GM19043 (cell line): ENCODE measurements around the gene ART1.
"Not testable (repeated sequence)": the region's sequence is repeated elsewhere in the genome, so short reads cannot be mapped to it uniquely, and the experiment has no call there.

Source experiments
- ATAC-seq: cut with Tn5 transposase; IDR thresholded peaks from one replicate; pipeline ENCODE4 v1.9.1; 2021; ENCODE audit warnings: low read depth; ENCODE audit not compliant: unreplicated experiment

Gene ART1, protein sequence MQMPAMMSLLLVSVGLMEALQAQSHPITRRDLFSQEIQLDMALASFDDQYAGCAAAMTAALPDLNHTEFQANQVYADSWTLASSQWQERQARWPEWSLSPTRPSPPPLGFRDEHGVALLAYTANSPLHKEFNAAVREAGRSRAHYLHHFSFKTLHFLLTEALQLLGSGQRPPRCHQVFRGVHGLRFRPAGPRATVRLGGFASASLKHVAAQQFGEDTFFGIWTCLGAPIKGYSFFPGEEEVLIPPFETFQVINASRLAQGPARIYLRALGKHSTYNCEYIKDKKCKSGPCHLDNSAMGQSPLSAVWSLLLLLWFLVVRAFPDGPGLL

DNA sequence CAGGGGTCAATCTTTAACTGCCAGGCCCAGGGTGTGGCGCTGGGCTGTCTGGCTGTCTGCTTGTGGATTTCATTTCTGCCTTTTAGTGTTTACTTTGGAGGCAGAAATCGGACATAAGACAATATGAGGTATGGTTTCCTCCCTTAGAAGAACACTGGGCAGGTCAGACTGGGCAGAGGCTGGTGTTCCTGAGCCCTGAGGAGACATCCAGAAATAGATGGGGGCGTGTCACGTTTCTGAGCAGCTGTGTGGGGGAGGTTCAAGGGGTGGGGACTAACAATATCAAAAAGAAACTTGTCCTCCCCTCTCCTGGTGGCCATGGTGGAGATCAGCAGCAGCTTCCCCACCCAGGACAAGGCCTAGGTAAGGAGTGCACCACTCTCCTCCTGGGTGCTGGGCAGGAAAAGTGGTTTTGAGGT is at the start of gene ART1:
ART1 (plus strand) TSS at position 312 of the 419 bp plus-strand sequence. CDS start 14,086 bp downstream, outside the sequence.
- no peak for ATAC-seq

DNA sequence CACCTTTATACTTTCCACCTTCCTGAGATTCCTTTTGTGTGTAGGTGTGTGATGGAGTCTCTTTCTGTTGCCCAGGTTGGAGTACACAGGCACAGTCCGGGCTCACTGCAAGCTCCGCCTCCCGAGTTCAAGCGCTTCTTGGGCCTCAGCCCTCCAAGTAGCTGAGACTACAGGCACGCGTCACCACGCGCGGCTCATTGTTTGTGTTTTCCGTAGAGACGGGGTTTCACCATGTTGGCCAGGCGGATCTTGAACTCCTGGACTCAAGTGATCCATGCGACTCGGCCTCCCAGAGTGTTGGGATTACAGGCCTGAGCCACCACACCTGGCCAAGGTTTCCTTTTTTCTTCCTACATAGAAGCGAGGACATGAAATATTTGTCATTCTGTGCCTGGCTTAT is 47.2 kb upstream of the ART1 start:
- not testable (repeated sequence) for ATAC-seq

DNA sequence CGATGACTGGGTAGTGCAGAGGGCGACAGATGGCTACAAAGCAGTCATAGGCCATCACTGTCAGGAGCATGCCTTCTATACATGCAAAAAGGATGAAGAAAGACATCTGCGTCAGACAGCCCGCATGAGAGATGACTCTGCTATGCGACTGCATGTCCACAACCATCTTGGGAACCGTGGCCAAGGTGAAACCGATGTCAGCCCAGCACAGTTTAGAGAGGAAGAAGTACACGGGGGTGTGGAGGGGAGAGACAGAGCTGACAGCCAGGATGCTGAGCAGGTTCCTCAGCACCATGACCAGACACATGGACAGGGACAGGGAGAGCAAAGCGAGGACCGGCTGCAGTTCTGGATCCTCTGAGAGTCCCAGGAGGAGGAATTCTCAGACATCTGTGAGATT is 44.7 kb upstream of the ART1 start:
- not testable (repeated sequence) for ATAC-seq

DNA sequence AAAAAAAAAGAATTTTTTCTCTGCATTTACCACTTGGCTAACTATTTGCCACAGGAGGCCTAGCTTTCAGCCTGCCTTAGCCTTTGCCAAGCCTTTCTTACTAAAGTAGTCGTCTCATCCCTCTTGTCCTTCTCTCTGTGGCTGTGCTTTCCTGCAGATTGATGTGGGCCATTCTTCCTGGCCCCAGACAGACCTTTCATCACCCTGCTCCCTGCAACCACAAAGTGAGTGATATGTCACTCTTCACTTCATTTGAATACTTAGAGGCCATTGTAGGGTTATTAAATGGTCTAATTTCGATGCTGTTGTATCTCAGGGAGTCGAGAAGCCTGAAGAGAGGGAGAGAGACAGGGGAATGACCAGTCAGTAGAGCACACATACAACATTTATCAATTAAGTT is 40.8 kb upstream of the ART1 start:
- ATAC-seq: no peak

DNA sequence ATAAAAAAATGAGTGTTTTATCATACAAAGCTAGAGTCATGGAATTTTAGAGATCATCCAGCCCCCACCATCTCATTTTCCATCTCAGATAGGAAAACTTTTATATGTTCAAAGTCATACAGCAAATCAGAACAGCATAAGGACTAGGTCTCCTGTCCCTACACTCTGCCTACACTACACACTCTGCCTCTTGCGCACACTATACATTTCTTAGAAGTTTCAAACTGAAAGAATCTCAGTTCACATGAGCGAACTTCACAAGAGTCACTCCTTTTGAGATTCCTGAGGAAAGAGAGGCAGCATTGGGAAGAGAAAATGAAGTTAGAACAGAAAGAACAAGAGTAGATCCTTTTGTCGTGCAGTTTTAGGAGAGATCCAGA is 39.7 kb upstream of the ART1 start:
- no peak for ATAC-seq

DNA sequence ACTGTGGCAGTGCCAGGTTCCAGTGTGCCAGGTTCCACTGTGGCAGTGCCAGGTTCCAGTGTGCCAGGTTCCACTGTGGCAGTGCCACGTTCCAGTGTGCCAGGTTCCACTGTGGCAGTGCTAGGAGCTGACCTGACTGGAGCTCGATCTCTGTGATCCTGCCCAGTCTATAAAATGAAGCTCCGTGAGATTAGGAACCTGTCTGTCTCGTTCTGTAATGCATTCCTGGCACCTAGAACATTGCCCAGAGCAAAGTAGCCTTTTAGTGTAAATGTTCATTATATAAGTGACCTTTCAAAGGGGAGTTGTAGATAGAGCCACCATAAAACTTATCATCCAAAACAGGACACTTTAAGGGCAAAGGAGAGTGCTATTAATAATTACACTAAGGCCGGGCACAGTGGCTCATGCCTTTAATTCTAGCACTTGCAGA is 39.1 kb upstream of the ART1 start:
- ATAC-seq: no peak

DNA sequence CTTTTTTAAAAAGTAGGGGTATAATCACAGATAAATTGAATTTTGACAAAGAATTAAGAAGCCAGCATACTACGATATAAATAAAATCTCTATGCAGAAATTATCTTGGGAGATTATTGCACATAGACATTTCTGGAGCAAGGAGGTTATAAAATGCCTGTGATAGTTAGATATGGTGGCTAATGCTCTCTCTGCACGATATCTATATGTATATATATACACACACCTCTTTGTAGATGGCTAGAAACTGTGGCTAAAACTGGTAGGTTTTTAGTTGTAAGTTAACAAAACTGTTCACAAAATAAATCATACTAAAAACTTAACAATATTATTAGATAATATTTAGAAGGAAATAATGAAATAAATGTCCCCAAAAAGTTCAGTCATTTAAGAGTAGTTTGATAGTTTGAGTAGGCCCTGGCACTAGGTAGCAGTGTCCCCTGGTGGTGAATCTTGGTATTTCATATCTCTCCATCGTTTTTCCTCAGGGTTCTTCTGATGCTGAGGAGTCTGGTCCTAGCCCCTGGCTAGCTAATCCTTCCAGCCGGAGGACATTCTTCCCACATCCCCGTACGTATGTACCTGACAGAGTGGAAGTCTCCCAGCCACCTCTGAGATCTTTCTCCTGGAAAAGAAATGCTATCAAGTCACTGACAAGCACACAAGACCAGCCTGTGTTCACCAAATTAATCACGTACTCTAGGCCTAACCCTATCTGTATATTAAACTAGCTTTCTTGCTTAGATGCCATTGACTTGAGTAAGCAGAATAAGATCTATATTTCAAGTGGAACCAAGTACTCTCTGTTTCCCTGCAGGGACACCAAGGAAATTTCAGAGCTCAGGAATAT is 35.3 kb upstream of the ART1 start:
- ATAC-seq: no peak

DNA sequence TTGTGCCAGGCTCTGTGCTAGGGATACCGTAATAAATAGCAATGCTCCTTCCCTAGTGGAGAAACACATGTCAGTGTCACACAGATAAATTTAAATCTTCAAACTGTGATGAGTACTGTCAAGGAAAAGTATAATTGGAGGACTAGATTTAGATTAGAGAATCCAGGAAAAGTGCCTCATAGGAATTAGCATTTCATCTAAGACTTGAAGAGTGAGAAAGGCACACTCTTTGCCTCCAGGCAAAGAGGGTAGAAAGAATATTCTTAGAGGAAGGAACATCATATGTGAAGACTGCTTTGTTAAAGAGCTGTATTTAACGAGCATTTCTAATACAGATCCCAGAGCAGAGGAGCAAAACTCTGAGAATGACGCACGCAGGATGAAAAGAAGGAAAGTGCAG is 34.1 kb upstream of the ART1 start:
- no peak for ATAC-seq

DNA sequence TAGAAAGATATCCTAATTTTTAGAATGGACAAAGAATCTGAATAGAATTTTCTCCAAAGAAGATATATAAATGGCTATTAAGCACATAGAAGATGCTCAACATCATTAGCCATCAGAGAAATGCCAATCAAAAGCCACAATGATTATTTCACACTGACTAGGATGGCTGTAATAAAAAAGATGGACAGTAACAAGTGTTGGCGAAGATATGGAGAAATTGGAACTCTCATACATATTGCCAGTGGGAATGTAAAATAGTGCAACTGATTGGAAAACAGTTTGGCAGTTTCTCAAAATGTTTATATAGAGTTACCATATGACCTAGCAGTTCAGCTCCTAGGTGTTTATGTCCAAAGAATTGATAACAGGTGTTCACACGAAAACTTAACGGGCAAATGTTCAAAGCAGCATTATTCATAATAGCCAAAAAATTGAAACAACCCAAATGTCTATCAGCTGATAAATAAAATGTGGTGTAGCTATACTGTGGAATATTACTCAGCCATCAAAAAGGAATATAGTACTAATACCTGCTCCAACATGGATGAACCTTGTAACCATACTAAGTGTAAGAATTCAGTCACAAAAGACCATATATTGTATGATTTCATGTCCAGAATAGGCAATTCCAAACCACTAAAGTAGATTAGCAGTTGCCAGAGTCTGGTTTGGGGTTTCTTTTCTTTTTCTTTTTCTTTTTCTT is 32.8 kb upstream of the ART1 start:
- ATAC-seq: no peak

DNA sequence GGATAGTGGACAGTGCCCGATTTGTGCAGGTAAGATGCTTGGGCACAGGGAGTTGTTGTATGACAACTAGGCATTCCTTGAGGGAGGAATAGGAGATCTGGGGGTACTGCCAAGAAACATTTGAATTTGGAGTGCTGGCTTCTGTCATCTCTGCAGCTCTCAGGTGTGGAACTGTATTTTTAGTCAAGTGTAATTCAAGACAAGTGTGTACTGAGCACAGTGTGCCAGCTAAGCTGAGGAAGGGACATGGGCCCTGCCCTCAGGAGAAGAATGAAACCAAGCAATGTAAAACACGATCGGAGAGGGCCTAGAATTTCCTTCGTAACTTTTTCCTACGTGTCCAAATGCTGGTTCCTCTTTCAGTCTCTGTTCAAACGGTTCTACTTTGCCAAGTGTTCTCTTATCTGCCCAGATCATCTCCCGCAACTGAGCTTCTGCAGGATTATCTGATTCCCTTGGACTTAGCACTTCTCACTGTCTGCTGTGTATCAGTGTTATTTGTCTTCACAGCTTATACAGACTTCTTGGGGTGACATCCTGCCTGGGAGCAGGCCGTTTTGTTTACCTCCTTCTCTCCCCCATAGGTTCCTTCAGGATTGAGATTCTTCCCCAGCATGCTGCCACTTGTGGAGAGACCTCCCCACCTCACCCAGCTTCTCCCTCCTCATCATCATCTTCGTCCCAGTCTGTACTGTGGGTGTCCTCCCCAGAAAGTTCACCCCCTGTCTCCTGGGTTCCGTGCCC is 30.8 kb upstream of the ART1 start:
- peak; percentile 17 for ATAC-seq

DNA sequence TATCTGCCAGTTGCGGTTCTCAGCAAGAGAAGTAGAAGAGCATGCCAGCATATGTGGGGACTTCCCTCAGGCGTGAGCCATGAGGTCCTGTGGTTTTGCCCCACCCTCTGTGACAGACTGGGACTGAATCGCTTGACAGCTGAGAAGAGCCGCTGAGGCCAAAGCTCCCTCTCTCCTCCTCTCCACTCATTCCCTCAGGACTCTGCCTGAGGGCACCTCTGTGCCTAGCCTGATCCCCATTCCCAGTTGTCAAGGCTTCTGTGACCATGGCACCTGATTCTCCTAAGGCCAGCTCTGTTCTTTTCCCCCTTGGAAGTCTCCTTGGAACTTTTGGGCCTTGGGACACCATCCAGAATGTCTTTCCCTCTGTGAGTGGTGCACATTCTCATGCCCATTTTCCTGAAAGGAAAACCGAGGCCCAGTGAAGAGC is 30.2 kb upstream of the ART1 start:
- ATAC-seq: peak; percentile 77

DNA sequence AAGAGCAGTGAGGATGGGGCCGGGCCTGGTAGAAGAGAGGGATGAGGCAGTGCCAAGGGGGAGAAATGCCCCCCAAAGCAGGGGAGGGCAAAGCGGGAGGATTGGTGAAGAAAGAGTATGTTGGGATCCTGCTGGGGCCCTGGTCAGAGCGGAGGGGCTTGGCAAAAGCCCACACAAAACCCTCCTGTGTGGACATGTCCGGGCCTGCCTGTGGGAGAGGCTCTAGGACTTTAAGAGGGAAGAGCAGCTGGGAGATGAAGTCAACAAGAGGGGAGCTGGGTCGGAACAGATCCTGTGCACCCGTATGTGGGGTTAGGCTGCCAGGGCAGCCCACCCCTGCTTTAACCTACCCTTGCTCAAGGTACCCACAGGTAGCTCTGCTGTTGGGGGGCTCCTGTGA is 28.9 kb upstream of the ART1 start:
- ATAC-seq: no peak

DNA sequence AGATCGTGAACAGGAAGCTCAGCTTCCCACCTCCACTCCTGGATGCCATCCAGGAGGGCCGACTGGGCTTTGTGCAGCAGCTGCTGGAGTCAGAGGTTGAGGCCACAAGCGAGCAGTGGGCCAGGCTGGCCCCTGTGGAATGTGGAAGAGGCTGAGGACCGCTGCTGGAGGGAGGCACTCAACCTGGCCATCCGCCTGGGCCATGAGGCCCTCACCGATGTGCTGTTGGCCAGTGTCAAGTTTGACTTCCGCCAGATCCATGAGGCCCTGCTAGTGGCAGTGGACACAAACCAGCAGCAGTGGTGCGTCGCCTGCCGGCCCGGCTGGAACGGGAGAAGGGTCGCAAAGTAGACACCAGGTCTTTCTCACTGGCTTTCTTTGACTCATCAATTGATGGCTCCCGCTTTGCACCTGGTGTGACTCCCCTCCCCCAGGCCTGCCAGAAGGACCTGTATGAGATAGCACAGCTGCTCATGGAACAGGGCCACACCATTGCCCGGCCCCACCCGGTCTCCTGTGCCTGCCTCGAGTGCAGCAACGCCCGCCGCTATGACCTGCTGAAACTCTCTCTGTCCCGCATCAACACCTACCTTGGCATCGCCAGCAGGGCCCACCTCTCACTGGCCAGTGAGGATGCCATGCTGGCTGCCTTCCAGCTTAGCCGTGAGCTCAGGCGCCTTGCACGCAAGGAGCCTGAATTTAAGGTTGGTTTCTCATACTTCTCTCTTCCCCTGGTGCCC is 28.0 kb upstream of the ART1 start:
- ATAC-seq: no peak

DNA sequence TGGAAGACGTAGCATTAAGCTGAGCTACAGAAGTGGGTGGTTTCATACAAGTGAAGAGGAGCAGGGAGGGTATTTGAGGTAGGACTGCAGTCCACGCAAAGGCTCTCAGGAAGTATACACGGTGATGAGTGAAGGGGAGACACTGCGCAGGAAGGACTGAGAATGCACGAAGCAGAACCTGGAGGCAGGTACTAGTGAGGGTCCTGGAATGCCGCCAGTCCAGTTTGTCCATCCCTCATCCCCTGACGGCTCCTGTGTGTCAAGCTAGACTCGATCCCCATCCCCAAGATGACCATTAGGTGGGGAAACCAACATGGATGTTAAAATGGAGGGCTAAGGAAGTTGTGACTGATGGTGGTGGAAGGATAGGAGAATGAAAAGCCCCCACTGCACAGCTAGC is 26.9 kb upstream of the ART1 start:
- no peak for ATAC-seq

DNA sequence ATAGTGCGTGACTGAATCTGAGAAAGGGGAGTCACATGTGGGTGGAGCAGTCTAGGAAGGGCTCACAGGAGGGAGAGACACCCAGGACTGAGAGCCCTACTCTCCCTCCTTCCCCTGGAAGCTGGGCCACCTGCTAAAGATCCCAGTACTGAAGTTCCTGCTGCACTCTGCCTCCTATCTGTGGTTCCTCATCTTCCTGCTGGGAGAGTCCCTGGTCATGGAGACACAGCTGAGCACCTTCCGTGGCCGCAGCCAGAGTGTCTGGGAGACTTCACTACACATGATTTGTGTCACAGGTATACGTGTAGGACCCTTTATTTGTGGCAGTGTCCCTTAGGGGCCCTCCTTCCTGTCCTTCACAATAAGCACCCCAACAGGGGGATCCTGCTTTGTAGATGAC is 22.4 kb upstream of the ART1 start:
- no peak for ATAC-seq

DNA sequence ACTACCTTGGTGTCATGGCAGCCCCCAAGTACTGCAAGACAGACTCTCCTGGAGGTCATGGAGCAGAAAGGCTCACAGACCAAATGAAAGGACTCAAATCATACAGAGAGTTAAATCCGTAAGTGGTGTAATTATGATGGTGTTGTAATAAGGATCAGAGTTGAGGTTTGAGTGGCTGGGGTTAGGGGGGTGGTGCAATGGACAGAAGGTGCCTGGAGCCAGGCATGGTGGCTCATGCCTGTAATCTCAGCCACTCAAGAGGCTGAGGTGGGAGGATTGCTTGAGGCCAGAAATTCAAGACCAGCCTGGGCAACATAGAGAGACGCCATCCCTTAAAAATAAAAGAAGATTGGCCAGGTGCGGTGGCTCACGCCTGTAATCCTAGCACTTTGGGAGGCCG is 21.8 kb upstream of the ART1 start:
- ATAC-seq: no peak

DNA sequence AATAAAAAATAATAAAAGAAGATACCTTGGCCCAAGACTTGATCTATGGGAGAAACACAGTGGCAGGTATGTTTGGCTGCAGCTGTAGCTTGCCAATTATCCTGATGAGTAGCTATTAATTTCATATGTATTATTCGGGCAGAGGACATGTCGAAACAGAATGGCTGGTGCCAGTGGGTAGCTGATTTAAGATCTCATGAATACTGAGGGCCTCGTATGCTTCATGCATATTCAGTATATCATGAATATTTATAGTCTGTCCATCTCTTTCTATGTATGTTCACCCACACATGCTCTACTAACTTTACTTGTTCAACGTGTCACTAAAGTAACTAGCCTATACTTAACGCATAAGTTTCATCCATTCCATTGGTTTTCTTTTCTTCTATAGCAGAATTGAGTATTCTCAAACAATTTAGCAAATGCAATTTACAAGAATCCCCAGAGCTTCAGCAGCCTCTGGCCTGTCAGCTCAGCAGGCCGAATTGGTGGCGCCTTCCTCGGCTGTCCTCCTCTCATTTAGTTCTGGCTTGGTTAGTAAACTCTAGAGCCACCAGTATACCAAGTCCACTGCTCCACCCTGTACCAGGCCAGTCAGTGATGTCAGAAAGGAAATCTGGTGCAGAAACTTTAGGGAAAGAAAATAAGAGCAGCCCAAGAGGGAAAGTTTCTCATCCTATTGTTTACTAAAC is 21.0 kb upstream of the ART1 start:
- ATAC-seq: no peak

DNA sequence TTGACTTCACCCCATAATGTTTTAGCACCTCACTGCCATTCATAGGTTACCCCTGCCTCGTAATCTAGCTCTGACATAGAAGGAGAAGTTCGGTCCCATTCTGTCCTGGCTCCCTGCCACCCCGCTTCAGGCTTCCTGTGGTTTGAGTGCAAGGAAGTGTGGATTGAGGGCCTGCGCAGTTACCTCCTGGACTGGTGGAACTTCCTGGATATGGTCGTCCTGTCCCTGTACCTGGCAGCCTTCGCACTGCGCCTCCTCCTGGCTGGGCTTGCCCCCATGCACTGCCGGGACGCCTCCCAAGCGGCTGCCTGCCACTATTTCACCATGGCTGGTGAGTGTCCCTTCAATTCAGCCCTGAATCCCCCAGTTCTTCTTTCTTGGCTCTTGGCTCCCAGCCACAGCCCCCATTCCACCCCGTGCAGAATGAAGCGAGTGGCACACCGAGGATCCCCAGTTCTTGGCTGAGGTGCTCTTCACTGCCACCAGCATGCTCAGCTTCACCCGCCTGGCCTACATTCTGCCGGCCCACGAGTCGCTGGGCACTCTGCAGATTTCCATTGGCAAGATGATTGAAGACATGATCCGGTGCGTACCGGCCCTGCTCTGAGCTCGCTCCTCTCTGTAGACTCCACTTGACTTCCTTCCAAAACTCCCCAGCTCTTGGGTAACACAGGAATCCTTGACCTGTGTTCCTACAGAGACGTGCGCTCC is 18.5 kb upstream of the ART1 start:
- no peak for ATAC-seq

DNA sequence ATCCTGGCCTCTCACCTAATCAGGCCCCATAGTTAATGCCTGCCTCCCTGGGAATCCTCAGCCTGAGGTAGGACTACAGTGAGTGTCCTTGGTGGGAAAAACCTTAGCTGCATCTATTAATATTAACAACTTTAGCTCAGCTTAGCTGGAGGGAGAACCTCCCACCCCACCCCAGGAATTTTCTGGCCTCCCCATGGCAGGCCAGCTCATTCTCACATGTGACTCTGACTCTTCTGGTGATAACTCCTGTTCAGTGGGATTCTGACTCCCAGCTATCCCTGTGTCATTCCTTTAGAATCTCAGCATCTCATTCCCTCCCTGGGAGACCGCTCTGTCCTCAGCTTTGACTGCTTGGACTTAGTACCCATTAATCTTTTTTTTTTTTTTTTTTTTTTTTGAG is 17.6 kb upstream of the ART1 start:
- ATAC-seq: no peak
